Transverse colon (tissue), 4 donors: Measurements from ENCODE around the gene OPA1. TPM values are rescaled to one million over a fixed set of nuclear protein-coding genes. Genes with fewer than 3 reads are reported as not detected.

ENCODE experiments used
- DNase-seq: peaks from one replicate; pipeline ENCODE4 v3.0.0-alpha.2; 2019
- H3K27ac ChIP-seq, 4 donors: fragments of 200-600 bp; sonication (generic); 2 replicates each; pipeline ENCODE4 v1.5.1; 2016 to 2018; ENCODE audit warnings: inconsistent platforms in 4 of 4
- H3K27me3 ChIP-seq: fragments of 200-600 bp; sonication (generic); 2 replicates; pipeline ENCODE4 v1.5.1; 2017; ENCODE audit warnings: inconsistent platforms
- H3K36me3 ChIP-seq, 4 donors: fragments of 200-600 bp; sonication (generic); 2 replicates each; pipeline ENCODE4 v1.5.1; 2017 to 2019; ENCODE audit warnings: inconsistent platforms in 4 of 4
- H3K4me1 ChIP-seq, 4 donors: fragments of 200-600 bp; sonication (generic); 2 replicates each; pipeline ENCODE4 v1.5.1; 2017 to 2020; ENCODE audit warnings: inconsistent platforms in 4 of 4
- H3K4me3 ChIP-seq, 4 donors: fragments of 200-600 bp; sonication (generic); 1 replicate in 1 of 4; 2 replicates in 3 of 4; pipeline versions ENCODE4 v1.5.1 to v1.6.1; 2017 to 2019; ENCODE audit warnings: inconsistent platforms in 4 of 4
- H3K9me3 ChIP-seq, 2 donors: fragments of 200-600 bp; sonication (generic); 2 replicates each; pipeline ENCODE4 v1.5.1; 2017 to 2019; ENCODE audit warnings: inconsistent platforms in 2 of 2
- EP300 ChIP-seq: sonication (generic); formaldehyde crosslinking; IDR thresholded peaks from one replicate; pipeline ENCODE4 v1.6.1; 2017; ENCODE audit warnings: antibody characterized with exemption, low read depth
- POLR2A ChIP-seq: fragments of 450-650 bp; IDR thresholded peaks from one replicate; pipeline ENCODE4 v1.6.1; 2016; ENCODE audit warnings: antibody characterized with exemption, mild to moderate bottlenecking, moderate library complexity
- POLR2AphosphoS5 ChIP-seq, 3 donors: sonication (generic); formaldehyde crosslinking; IDR thresholded peaks; one replicate each; pipeline ENCODE4 v1.6.1; 2016; ENCODE audit warnings: antibody characterized with exemption in 3 of 3
- WGBS, 2 donors: methylation state at CpG; one replicate each; pipeline ENCODE4 v1.1.5; 2018; ENCODE audit warnings: low coverage in 1 of 2; 5-methylcytosine and 5-hydroxymethylcytosine counted together
- in situ Hi-C, 4 donors: fragments of 200-750 bp; cut with MboI; loops; one replicate each; pipeline versions ENCODE4 v1.15.0 to v1.15.1; 2017; ENCODE audit warnings: low sequenced_read_pairs in 3 of 4, low pct_ligation_motif_present in 1 of 4, low pct_unique_long_range_greater_than_20kb in 1 of 4
- intact Hi-C: fragments of 100-400 bp; cut with DNase I; formaldehyde crosslinking; loops from one replicate; pipeline ENCODE4 v1.15.1; 2023; ENCODE audit warnings: low total_unique reads
- total RNA-seq, 4 donors: library from RNA; depleted of rRNA; stranded (reverse); fragments of >200 nt; gene quantifications; one replicate each; pipeline ENCODE4 v1.1.0, GENCODE V29; 2016
- TF ChIP-seq, protein P1 (sequence below), 5 experiments: fragments of 200-600 bp in 3 of 5; fragments of 450-650 bp in 2 of 5; sonication (generic) in 3 of 5; IDR thresholded peaks; 1 replicate in 2 of 5; 2 replicates in 3 of 5; pipeline ENCODE4 v1.5.1; 2016 to 2017; ENCODE audit warnings: antibody characterized with exemption in 5 of 5, inconsistent platforms in 3 of 5, mild to moderate bottlenecking in 2 of 5, moderate library complexity in 1 of 5

The OPA1 gene
- total RNA-seq, 4 donors from 2014 or later: 56.9 to 92.4 (median 69.8) TPM

DNA sequence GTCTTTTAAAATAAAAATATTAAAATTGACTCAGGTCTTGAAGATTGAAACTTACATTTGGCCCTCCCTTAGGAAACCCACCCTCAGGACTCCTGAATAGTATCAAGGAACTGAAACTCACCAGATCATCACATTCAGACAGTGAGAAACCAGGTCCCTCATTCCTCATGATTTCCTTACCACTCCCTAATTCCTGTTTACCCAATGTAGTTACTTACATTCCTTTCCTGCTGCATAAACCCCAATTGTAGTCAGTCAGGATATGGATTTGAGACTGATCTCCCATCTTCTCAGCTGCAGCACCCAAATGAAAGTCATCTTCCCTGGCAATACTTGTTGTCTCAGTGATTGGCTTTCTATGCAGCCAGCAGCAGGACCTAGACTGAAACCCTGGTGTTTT lies 46.9 kb upstream of the OPA1 start:
- H3K36me3 ChIP-seq: no peaks in the 10 kb centered on the region
- H3K4me1 ChIP-seq: peaks cover 0 to 3% (median 0%) of the 10 kb centered on the region in 4 donors
- no peaks in the 10 kb centered on the region for H3K27me3 ChIP-seq
- no peak overlapping the region for H3K4me3 ChIP-seq
- TF ChIP-seq POLR2A (no peak), EP300 (no peak), POLR2AphosphoS5 (IDR thresholded peaks at IDR 0.05) (no peak)
- TF ChIP-seq, protein P1, sequence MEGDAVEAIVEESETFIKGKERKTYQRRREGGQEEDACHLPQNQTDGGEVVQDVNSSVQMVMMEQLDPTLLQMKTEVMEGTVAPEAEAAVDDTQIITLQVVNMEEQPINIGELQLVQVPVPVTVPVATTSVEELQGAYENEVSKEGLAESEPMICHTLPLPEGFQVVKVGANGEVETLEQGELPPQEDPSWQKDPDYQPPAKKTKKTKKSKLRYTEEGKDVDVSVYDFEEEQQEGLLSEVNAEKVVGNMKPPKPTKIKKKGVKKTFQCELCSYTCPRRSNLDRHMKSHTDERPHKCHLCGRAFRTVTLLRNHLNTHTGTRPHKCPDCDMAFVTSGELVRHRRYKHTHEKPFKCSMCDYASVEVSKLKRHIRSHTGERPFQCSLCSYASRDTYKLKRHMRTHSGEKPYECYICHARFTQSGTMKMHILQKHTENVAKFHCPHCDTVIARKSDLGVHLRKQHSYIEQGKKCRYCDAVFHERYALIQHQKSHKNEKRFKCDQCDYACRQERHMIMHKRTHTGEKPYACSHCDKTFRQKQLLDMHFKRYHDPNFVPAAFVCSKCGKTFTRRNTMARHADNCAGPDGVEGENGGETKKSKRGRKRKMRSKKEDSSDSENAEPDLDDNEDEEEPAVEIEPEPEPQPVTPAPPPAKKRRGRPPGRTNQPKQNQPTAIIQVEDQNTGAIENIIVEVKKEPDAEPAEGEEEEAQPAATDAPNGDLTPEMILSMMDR (IDR thresholded peaks at IDR 0.05): no peak
- intact Hi-C loops: no loop called here
- H3K27ac ChIP-seq: no peak overlapping the region
- DNase-seq: no peak
- in situ Hi-C loops: no loop called here
- H3K9me3 ChIP-seq: peaks cover 0 to 7% of the 10 kb centered on the region in 2 donors

DNA sequence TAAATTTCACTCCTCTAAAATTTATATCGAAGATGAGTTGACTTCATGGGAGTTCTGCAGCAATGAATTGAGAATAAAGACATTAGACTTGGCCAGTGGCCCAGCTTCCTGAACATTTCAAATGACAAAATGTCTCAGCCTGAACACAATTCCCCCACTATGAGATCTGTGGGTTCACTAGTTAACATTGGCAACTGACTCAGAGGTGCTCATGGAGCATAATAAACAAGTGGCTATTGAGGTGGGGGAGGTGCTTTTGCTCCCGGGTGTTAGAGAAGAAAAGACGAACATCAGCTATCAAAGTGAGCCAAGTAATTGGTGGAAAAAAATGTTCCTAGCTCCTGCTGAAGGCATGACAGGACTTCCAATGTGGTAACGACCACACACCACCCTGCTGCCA lies 44.6 kb upstream of the OPA1 start:
- H3K4me1 ChIP-seq: peaks cover 0 to 3% (median 0%) of the 10 kb centered on the region in 4 donors
- no peak overlapping the region for H3K27ac ChIP-seq
- intact Hi-C loops: no loop called here
- no peaks in the 10 kb centered on the region for H3K27me3 ChIP-seq
- in situ Hi-C loops: no loop called here
- no peak overlapping the region for H3K4me3 ChIP-seq
- H3K36me3 ChIP-seq: no peaks in the 10 kb centered on the region
- H3K9me3 ChIP-seq: peaks cover 0 to 7% of the 10 kb centered on the region in 2 donors
- TF ChIP-seq POLR2AphosphoS5 (IDR thresholded peaks at IDR 0.05): no peak
- no peak for TF ChIP-seq POLR2A
- TF ChIP-seq EP300: no peak
- TF ChIP-seq, protein P1 (IDR thresholded peaks at IDR 0.05): no peak
- WGBS, 2 donors: 68% methylated on average over 4 of the region's 4 CpGs; no CpG with 5 or more reads in 1 of the 2 donors
- no peak for DNase-seq

DNA sequence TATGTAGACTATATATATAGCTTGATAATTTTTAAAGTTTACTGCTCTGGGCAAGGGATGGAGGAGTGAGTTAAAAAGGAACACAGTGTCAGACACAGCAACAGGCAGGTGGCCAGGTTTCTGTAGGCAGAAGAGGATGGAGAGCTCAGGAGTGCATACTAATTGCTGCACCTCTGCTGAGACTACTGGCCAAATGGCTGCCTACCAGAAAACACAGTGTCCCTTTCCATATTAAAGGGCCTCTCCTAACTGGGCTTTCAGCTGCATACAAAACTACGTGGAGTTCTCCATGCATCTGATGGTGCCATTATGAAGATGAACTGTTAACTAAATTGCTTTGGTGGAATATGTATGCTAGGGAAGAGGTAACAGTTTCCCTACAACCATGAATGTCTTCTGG lies 40.1 kb upstream of the OPA1 start:
- DNase-seq: no peak
- Histone ChIP-seq H3K4me3 (no peak overlapping the region), H3K27me3 (no peaks in the 10 kb centered on the region), H3K27ac (no peak overlapping the region), H3K4me1 (peaks cover 0 to 23% (median 15%) of the 10 kb centered on the region in 4 donors), H3K36me3 (no peaks in the 10 kb centered on the region), H3K9me3 (no peaks in the 10 kb centered on the region)
- in situ Hi-C loops (loop anchor here in 3 of 4 donors (25.0 kb wide), 5 partner anchors 91 to 1091 kb away; no protein-coding TSS in a partner anchor), intact Hi-C loops (no loop called here)
- TF ChIP-seq EP300 (no peak), POLR2A (no peak), POLR2AphosphoS5 (IDR thresholded peaks at IDR 0.05) (no peak)
- TF ChIP-seq, protein P1 (IDR thresholded peaks at IDR 0.05): no peak
- 50 to 82% methylated on average over 1 of the region's 1 CpG for WGBS, 2 donors

DNA sequence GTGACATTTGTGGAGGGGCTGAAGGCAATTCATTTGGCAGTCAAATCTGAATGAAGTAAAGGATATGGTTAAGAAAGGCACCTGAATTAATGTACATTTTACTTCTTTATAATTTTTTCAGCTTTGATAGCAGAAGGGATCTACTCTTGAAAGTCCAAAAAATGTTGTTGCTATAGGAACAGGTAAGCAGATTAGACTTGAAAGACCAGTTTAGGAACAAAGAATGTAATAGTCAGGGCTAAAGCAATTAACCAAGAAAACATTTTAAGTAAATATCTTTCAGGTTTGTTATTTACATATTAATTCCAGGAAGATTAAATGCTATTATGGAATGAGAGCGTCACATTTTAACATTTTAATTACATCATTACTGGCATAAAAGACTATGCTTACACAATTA lies 39.4 kb upstream of the OPA1 start:
- peaks cover 0 to 23% (median 15%) of the 10 kb centered on the region in 4 donors for H3K4me1 ChIP-seq
- in situ Hi-C loops: loop anchor here in 3 of 4 donors (25.0 kb wide), 5 partner anchors 91 to 1091 kb away; no protein-coding TSS in a partner anchor

More for the DNA sequence above, 39.4 kb upstream of the OPA1 start:
- intact Hi-C loops: no loop called here
- no peak for TF ChIP-seq POLR2A
- TF ChIP-seq EP300: no peak
- no peak for TF ChIP-seq POLR2AphosphoS5 (IDR thresholded peaks at IDR 0.05)
- TF ChIP-seq, protein P1 (IDR thresholded peaks at IDR 0.05): no peak
- H3K4me3 ChIP-seq: no peak overlapping the region
- H3K27me3 ChIP-seq: no peaks in the 10 kb centered on the region
- H3K36me3 ChIP-seq: no peaks in the 10 kb centered on the region
- no peaks in the 10 kb centered on the region for H3K9me3 ChIP-seq
- WGBS, 2 donors: 50 to 55% methylated on average over 1 of the region's 1 CpG
- no peak overlapping the region for H3K27ac ChIP-seq
- DNase-seq: no peak
